Measurements from ENCODE around the gene ARHGAP22.

The ARHGAP22 gene

GRCh38 chr10:48604991-48605508 lies at the start of gene ARHGAP22:
Gene ARHGAP22, minus strand, starts transcription at chr10:48605073. Its CDS starts 277 bp downstream, at chr10:48604796.
- H3K4me3 ChIP-seq (ENCODE audit: low read depth, low read length), result peak within 1 kb of the TSS; percentile 91
- TF ChIP-seq CTCF (IDR thresholded peaks at IDR 0.05; ENCODE audit: low read depth, low read length), result no peak

GRCh38 chr10:48653944-48654698 lies 49.2 kb upstream of the ARHGAP22 start:
- TF ChIP-seq CTCF (IDR thresholded peaks at IDR 0.05; ENCODE audit: low read depth, low read length), result no peak
- H3K4me3 ChIP-seq (ENCODE audit: low read depth, low read length), result no peak overlapping the region

GRCh38 chr10:48653347-48653746 lies 48.5 kb upstream of the ARHGAP22 start:
- TF ChIP-seq CTCF (IDR thresholded peaks at IDR 0.05; ENCODE audit: low read depth, low read length), result no peak

GRCh38 chr10:48652344-48652743 lies 47.5 kb upstream of the ARHGAP22 start:
- H3K4me3 ChIP-seq (ENCODE audit: low read depth, low read length), result no peak overlapping the region
- no peak for TF ChIP-seq CTCF (IDR thresholded peaks at IDR 0.05; ENCODE audit: low read depth, low read length)

More at GRCh38 chr10:48653347-48653746, 48.5 kb upstream of the ARHGAP22 start:
- no peak overlapping the region for H3K4me3 ChIP-seq (ENCODE audit: low read depth, low read length)

GRCh38 chr10:48651839-48652238 lies 47.0 kb upstream of the ARHGAP22 start:
- no peak for TF ChIP-seq CTCF (IDR thresholded peaks at IDR 0.05; ENCODE audit: low read depth, low read length)

GRCh38 chr10:48651293-48651692 lies 46.4 kb upstream of the ARHGAP22 start:
- no peak for TF ChIP-seq CTCF (IDR thresholded peaks at IDR 0.05; ENCODE audit: low read depth, low read length)
- no peak overlapping the region for H3K4me3 ChIP-seq (ENCODE audit: low read depth, low read length)

More at GRCh38 chr10:48651839-48652238, 47.0 kb upstream of the ARHGAP22 start:
- no peak overlapping the region for H3K4me3 ChIP-seq (ENCODE audit: low read depth, low read length)

GRCh38 chr10:48649349-48649944 lies 44.6 kb upstream of the ARHGAP22 start:
- TF ChIP-seq CTCF (IDR thresholded peaks at IDR 0.05; ENCODE audit: low read depth, low read length), result no peak
- H3K4me3 ChIP-seq (ENCODE audit: low read depth, low read length), result no peak overlapping the region
